H4 (cell line): ENCODE results near the gene EIF3D. TPM values are rescaled to one million over a fixed set of nuclear protein-coding genes. Genes with fewer than 3 reads are reported as not detected.

Experiments used
- DNase-seq: peaks from one replicate; pipeline ENCODE4 v3.0.0-alpha.2; 2015; ENCODE audit warnings: low spot score
- total RNA-seq: library from RNA; depleted of rRNA; stranded (reverse); fragments of >200 nt; shearing (Covaris generic); gene quantifications from 2 replicates; pipeline ENCODE4 v1.2.3, GENCODE V29; 2014; rRNA removed

The EIF3D gene, protein sequence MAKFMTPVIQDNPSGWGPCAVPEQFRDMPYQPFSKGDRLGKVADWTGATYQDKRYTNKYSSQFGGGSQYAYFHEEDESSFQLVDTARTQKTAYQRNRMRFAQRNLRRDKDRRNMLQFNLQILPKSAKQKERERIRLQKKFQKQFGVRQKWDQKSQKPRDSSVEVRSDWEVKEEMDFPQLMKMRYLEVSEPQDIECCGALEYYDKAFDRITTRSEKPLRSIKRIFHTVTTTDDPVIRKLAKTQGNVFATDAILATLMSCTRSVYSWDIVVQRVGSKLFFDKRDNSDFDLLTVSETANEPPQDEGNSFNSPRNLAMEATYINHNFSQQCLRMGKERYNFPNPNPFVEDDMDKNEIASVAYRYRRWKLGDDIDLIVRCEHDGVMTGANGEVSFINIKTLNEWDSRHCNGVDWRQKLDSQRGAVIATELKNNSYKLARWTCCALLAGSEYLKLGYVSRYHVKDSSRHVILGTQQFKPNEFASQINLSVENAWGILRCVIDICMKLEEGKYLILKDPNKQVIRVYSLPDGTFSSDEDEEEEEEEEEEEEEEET
- total RNA-seq, result 320 and 353 TPM in 2 replicates

DNA sequence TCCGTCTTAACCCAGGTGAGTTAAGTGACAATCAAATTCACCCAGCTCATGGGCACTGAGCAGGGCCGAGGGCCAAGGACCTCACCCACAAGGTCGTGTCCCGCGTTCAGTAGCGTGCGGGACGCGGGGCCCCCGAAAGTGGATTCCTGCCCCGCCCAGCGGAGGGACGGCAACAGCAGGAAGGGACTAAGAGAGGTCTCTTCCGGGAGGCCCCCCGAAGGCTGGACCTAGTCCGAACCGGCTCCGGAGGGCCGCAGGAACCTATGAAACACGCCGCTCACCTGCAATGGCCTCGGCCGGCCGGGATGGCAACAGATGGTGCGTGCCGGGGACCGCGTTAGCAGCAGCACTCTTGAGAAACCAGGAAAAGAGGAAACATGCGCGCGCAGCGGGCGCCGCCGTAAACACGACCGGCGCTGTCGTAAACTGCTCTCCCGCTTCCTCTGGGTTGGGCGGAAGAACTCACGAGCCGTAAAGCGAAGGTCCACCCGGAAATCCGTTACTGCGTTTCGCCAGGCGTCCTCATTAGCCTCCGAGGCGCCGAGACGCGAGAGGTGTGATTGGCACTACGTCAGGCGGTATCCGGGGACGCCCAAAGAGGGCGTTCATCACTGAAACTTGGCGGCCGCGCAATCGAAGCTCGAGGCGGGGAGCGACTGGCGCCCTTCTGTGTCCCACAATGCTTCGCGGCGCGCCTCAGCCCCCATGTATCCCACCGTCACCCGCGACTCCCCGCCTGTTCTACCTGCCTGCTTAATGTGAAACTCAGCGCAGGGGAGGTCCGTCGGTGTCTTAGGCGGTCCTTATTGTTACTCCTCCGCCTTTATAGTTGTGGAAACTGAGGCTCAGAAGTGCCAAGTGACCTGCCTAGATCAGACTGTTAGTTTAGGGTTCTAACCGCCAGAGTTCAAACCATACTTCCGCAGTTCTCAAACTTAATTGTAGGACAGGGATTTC is at the start of gene EIF3D:
TSS of gene EIF3D (minus strand) at position 372 of the 957 bp plus-strand sequence. CDS start 3,045 bp downstream, outside the sequence.
- DNase-seq, result peak; percentile 98

DNA sequence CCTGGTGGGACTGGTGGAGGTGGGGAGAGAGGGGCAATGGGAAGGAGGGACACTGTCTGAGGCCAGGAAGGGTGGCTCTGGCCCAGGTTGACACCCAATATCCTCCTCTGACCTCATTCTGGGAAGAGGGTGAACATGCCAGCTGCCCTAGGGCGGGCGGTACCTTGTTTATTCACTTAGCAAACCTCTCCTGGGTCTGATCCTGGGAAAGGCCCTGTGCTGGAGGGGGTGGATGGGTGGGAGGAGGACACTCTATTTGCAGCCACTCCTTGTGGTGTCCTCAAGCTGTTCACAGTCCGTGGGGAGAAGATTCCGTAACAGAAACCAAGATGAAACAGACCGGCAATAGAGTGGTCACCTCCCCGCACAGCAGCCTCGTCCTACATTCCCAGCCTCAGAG is 49.7 kb upstream of the EIF3D start:
- no peak for DNase-seq

DNA sequence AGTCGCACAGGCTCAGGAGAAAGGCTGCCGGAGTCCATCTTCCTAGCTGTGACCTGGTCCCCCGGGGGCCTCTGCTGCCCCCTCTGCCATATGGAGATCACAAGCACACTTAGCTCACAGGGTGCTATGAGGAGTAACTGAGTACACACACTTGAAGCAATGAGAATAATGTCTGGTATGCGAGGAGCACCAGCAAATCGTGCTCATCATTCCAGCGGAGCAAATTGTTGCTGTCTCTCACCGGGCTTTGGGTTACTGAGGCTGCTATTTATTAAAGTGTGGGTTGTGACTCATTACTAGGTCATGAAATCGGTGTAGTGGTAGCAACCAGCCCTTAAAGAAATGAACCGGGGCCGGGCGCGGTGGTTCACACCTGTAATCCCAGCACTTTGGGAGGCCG is 48.1 kb upstream of the EIF3D start:
- DNase-seq, result peak; percentile 39

DNA sequence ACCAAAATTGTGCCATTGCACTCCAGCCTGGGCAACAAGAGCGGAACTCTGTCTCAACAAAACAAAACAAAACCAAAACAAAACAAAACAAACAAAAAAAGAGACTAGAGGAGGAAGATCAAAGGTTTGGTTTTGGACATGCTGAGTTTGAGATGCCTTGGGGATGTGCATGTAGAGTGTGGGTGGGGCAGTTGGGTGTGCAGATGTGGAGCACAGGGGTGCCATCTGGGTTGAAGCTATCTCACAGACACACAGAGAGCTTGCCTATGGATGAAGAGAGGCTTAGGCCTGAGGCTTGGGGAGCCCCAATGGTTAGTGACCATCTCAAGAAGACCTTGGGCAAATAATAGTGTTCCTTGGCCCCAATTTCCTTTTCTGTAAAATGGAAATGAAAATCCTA is 45.8 kb upstream of the EIF3D start:
- no peak for DNase-seq

DNA sequence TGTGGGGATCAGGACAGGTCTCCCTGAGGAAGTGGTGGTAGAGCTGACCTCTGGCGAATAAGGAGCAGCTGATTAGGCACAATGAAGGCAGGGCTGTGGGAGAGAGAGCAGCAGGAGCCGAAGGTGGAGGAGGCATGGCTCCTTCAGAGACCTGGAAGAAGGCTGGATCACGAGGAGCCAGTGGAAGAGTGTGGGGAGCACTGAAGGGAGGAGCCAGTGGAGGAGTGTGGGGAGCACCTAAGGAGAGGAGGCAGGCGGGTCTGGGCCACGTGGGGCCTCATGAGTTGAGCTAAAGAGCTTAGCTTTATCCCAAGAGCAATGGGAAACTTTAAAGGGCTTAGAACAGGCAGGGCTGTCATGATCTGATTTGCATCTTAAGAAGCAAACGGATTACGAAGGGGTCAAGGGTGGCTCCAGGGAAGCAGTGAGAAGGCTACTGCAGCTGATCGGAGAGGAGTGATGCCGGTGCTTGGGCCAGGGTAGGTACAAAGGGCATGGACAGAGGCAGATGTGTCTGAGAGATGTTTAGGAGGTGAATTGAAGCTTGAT is 44.9 kb upstream of the EIF3D start:
- no peak for DNase-seq

DNA sequence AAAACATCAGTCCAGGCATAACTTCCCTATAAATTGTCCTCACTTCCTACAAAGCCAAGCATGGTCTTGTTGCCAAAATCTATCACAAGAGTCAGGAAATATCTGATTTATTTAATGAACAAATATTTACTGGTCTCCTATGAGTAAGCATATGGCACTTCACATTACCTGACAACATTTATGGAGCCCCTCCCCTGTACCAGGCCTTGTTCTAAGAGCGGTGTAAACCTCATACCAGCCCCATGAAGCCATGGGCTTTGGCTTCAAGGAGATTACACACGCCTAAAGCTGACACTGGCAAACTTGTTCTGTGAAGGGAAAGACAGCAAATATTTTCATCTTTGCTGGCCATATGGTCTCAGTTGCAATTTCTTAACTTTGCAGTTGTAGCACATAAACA is 43.0 kb upstream of the EIF3D start:
- no peak for DNase-seq

DNA sequence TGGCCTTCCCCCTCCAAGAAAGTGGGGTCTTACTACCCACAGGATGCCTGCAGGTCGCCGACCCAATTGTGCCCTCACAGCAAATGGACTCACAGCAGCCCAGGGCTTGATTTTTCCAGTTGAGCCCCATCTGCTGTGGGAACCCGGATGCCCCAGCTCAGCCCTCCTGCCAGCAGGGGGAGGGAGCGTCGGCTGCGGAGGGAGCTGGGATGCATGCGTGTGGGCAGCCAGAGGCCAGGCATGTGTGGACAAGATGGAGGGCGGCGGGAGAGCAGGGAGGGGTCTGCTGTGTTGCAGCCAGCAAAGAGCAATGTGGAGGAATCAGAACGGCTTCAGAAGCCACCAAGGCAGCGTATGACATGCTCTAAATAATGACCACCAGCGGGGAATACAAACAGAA is 41.0 kb upstream of the EIF3D start:
- no peak for DNase-seq

DNA sequence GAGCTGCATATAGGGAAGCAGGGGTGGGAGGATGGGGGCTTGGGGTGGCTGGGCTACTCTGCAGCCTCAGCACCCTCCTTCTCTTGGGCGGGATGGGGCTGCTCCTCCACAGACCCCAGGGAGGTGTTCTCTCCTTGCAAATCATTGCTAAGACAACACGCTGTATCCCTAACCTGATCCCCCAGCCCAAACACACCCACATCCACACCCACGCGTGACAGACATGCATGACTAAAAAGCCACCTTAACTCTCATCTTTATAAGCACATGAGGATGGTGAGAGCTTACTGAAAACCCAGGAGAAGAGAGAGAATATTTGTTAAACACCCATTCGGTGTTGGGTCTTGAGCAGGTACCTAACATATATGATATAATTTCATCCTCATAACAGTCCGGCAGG is 39.9 kb upstream of the EIF3D start:
- DNase-seq, result no peak

DNA sequence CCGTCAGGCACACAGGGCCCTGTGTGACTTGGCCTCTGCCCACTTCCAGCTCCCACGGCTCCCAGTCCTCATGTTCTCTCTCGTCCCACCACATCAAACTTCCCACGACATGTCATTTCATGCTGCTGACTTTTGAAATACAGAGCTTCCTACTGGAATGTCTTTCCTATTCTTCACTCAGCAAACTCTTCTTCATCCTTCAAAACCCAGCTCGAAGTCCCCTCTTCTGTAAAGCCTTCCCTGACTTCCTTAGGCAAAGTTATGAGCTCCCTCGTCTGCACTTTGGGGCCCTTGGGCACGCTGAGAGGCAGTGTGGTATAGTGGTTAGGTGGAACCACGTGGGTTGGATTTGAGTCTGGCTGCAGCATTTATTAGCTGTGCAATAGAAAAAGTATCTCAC is 37.8 kb upstream of the EIF3D start:
- no peak for DNase-seq

DNA sequence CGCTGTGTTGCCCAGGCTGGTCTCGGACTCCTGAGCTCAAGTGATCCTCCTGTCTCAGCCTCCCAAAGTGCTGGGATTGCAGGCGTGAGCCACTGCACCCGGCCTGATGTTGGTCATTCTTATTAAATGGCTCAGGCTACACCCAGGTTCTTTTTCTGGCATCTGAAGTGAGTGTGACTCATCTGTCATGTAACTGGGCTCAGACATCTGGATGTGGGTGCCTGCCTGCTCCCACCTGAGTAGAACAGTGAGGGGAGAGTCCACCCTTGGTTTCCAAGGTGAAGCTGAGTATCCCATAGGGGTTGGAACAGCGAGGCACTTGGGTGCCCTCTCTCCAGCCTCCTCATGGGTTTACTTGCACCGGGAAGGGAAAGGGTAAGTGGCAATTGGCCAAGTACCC is 36.7 kb upstream of the EIF3D start:
- DNase-seq, result no peak

DNA sequence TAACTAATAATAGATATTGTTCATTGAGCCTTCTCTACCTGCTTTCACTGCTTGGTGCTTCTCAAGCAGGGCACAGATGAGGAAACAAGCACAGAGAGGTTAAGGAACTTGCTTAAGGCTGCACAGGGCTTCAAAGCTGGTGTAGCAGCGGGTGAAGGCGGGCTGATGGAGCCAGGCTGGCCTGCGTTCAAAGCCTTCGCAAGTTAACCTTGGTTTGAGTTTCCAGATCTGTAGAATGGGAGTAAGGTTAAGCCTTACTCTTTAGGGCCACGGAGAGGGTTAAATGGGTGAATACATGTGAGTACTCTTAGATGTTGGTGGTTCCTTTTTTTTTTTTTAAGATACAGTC is 36.2 kb upstream of the EIF3D start:
- no peak for DNase-seq

DNA sequence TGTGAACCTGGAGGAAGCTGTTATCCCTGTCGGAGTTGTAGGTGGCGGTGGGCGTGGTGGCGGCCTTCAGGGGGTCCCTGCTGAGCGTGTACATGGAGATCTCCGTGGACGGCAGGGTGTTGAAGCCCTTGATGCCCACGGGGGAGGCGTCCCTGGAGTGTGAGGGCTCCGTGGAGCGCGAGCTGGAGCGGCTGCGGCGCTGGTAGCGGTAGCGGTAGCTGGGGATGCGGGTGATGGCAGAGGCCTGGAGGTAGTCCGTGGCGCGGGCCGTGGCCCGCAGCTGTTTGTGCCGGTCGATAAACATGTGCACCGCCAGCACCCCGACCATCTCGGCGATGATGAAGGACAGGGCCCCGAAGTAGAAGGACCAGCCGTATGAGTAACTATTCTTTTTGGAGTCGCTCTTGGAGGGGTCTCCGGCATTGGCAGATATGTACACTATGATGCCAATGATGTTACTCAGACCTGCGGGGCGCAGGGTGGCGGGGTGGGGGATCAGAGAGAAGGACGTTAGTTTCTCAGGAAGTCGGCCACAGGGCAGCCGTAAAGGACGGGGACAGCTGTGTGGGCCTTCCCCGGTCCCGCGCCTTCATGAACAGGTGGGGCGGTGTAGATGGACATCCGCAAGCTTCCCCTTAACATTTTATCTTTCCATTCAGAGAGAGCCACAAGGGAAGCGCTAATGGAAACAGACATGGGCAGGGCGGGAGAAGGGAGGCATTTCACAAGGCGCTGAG is 35.6 kb upstream of the EIF3D start:
- DNase-seq, result no peak

DNA sequence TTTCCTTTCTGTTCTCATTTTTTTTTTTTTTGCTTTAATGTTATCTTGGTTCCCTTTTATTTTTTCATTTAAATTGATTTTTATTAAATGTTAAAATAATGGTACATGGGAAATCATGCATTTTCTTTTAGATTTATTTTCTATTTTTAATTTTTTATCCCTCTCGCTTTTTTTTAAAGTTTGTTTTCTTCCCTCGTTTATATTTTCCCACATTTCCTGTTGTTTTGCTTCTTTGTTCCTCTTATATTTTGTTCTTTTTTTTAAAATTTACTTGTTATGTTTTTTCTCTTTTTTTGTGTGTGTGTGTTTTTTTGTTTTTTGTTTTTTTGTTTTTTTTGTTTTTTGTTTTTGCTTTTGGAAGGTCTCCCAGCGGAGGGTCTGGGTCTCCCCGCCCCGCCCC is 34.9 kb upstream of the EIF3D start:
- no peak for DNase-seq

DNA sequence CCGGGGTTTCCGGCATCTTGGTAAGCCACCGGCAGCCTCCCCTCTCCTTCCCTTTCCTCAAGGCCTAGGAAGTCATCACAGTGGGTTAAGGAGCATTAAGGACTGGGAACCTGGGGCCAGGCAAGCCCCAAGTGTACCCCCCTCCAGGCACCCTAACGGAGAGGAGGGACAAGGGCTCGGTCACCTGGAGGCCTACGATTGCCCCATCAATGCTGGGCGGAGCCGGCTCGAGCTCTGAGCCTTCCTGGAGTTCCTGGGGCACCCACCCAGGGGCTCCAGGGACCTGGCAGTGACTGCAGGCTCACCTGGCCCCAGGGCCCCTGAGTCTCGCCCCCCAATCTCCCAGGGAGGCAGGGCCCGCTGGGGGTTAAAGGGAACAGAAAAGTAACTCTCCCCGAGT is 34.5 kb upstream of the EIF3D start:
- DNase-seq, result no peak

DNA sequence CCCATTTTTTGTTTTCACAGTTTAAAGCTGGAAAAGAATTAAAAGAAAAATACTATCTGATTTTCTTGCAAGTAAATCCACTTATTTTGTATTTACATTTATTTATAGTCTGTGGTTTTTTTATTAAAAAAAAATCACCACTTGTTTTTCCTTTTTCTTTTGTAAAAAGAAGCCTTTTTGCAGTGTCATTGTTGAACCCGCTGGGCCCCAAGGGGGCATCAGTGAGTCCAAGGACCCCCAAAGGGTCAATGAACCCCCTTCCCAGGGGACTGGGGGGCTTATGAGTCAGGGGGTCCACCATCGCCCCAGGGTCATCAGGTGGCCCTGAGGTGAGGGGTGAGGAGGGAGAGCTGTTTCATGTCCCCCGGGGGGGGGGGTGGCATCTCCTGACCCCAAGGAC is 34.0 kb upstream of the EIF3D start:
- no peak for DNase-seq

DNA sequence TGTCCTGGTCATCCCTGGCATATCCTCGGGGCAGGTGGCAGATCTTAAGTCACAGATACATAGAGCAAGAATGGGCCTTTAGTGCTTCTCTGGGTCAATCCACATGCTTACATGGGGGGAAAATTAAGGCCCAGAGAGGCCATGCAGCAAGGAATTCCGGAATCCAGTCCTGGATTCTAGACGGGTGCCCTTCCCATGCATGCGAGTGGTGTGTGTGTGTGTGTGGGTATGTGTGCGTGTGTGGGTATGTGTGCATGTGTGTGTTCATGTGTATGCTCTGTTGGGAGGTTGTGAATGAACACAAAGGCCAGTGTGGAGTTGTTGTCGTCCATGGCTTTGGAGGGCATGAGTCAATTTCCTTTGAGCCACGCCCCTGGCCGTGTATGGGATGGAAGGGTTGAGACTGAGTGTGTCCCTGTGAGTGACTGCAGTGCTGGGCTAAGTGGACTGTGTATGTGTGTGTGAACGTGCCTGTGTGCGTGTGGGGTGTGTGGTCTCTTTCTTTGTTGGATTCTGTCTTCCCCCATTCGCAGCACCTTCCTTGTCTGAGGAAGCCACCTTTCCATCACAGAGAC is 33.4 kb upstream of the EIF3D start:
- DNase-seq, result peak; percentile 37

DNA sequence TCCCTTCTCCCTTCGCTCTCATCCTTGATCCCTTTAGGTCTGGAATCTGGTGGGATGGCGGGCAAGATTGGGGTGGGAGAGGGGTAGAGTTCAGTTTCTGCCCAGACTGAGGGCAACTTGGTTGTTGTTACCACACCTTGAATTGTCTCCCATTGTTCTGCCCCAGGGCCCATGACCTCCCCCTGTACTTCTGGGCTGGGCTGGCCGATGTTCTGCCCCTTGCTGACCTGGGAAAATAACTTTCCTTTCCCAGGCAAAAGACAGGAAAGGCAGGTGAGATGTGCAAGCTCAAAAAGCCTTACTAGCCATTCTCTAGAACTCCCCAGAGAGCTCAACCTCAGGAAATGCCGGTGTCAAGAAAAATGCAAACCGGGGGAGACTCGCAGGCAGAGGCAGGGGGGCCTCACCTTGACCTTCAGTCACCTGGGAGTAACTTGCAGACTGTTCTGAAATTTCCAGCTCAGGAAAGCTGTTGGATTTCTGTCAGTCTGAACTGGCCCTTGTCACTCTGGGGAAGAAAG is 32.4 kb upstream of the EIF3D start:
- DNase-seq, result no peak

DNA sequence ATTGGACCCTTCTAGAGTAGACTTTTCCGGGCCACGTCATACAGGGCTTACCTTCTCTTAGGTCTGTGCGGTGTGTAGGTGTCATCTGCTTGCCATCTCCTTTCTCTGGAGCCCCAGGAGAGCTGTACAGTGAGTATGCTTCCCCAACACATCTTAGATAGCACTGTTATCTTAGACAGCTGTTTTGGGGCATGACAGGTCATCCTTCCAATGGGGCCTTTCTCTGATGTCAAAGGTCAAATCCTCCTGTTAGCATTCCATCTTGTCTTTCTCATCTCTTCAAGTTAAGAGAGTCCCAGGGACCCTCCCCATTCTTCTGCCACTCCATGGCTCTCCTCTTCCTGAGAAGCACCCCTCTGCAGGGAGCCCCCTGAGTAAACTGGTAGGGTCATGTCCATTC is 31.0 kb upstream of the EIF3D start:
- DNase-seq, result no peak

DNA sequence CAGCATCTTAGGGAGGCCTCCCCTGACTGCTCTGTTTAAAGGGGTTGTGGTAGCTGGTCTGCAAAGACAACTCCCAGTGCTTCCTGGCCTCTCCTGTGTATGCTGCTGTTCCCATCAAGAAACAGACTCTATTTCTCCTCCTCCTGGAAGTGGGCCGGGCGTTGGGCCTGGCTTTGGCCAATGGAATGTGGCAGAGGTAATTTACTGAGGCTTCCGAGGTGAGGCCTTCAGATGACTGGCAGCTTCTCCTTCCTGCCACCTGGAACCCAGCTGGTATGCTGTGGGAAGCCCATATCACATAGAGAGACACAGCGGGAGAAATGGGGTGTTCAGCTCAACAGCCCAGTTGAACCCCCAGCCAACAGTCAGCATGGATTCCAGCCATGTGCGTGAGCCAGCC is 25.1 kb upstream of the EIF3D start:
- DNase-seq, result peak; percentile 18

DNA sequence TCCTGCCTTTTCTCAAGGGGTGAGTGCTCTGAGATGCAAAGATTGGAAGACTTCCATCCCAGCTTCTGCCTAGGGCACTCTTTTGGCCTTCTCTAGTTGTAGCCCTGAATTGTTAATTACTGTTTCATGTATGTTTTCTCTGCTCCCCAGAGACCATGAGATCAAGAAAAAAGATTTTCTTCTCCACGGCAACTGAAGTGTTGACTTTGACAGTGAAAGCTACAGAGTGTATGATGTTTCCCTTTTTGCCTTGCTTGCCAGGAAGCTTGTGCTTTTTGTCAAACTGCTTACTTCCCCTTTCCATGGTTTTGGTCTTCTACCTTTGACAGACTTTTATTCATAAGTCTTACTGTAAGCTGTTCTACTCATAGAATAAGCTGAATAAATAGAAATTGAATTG is 23.3 kb upstream of the EIF3D start:
- DNase-seq, result no peak
